Effector CD4-positive, alpha-beta T cell (primary cell): ENCODE results near the gene KIF5B.
"Not testable (repeated sequence)": the region's sequence is repeated elsewhere in the genome, so short reads cannot be mapped to it uniquely, and the experiment has no call there.

Source experiments
- DNase-seq: peaks from one replicate; pipeline ENCODE4 v3.0.0-alpha.2; 2020
- total RNA-seq: gene quantifications from one replicate; lab custom pipeline; 2026; lab: John Stamatoyannopoulos, UW

Gene KIF5B
- 278 reads per million, percentile 95 among the genes with 10 or more reads in this experiment for total RNA-seq

- DNase-seq, result peak; percentile 76
Observed at GRCh38 chr10:32056136-32057035, at the start of gene KIF5B. KIF5B (minus strand) TSS chr10:32056425; CDS start chr10:32055973, 452 bp downstream.

- DNase-seq, result no peak
Observed at GRCh38 chr10:32105782-32106382, 49.7 kb upstream of the KIF5B start.

- DNase-seq, result no peak
Observed at GRCh38 chr10:32104622-32105509, 48.6 kb upstream of the KIF5B start.

- no peak for DNase-seq
Observed at GRCh38 chr10:32104181-32104580, 48.0 kb upstream of the KIF5B start.

- DNase-seq, result no peak
Observed at GRCh38 chr10:32103721-32104120, 47.5 kb upstream of the KIF5B start.

GRCh38 chr10:32098566-32099259 lies 42.5 kb upstream of the KIF5B start:
- DNase-seq, result not testable (repeated sequence)

- no peak for DNase-seq
Observed at GRCh38 chr10:32095116-32095733, 39.0 kb upstream of the KIF5B start.

- no peak for DNase-seq
Observed at GRCh38 chr10:32093650-32094049, 37.4 kb upstream of the KIF5B start.

- DNase-seq, result no peak
Observed at GRCh38 chr10:32091046-32091445, 34.8 kb upstream of the KIF5B start.

- no peak for DNase-seq
Observed at GRCh38 chr10:32084185-32084851, 28.1 kb upstream of the KIF5B start.

GRCh38 chr10:32077896-32078485 lies 21.8 kb upstream of the KIF5B start:
- no peak for DNase-seq

- DNase-seq, result no peak
Observed at GRCh38 chr10:32073659-32074058, 17.4 kb upstream of the KIF5B start.

- no peak for DNase-seq
Observed at GRCh38 chr10:32073128-32073527, 16.9 kb upstream of the KIF5B start.

- DNase-seq, result no peak
Observed at GRCh38 chr10:32072025-32072800, 16.0 kb upstream of the KIF5B start.

GRCh38 chr10:32070645-32071044 lies 14.4 kb upstream of the KIF5B start:
- no peak for DNase-seq

- DNase-seq, result no peak
Observed at GRCh38 chr10:32068569-32068968, 12.3 kb upstream of the KIF5B start.

GRCh38 chr10:32067931-32068330 lies 11.7 kb upstream of the KIF5B start:
- not testable (repeated sequence) for DNase-seq

GRCh38 chr10:32065856-32066255 lies 9.6 kb upstream of the KIF5B start:
- no peak for DNase-seq

GRCh38 chr10:32061440-32061839 lies 5.2 kb upstream of the KIF5B start:
- DNase-seq, result no peak

GRCh38 chr10:32060347-32060746 lies 4.1 kb upstream of the KIF5B start:
- no peak for DNase-seq
